GM23338 (cell line): Measurements from ENCODE around the gene HS6ST2. TPM values are rescaled to one million over a fixed set of nuclear protein-coding genes. Genes with fewer than 3 reads are reported as not detected.

Source experiments
- ATAC-seq: fragments of 200-7000 bp; cut with Tn5 transposase; 3 replicates; pipeline ENCODE4 v1.9.1; 2020
- DNase-seq: peaks from one replicate; pipeline ENCODE4 v3.0.0-alpha.2; 2015; ENCODE audit warnings: low spot score
- H2AFZ ChIP-seq: fragments of 200-600 bp; sonication (generic); 2 replicates; pipeline ENCODE4 v1.8.0; 2016; ENCODE audit warnings: antibody characterized with exemption, mild to moderate bottlenecking, moderate library complexity
- H3F3A ChIP-seq: fragments of 200-600 bp; sonication (generic); replicated peaks from 2 replicates; pipeline ENCODE4 v1.8.0; 2017; ENCODE audit warnings: antibody characterized with exemption, mixed run types, low read depth
- H3K27ac ChIP-seq: fragments of 200-600 bp; sonication (generic); 2 replicates; pipeline ENCODE4 v1.6.1; 2016; ENCODE audit warnings: low read depth
- H3K27me3 ChIP-seq: fragments of 200-600 bp; sonication (generic); 2 replicates; pipeline ENCODE4 v1.8.0; 2016; ENCODE audit warnings: mild to moderate bottlenecking, mixed run types, moderate library complexity; ENCODE audit not compliant: insufficient read depth
- H3K36me3 ChIP-seq: fragments of 200-600 bp; sonication (generic); 2 replicates; pipeline ENCODE4 v1.8.0; 2016; ENCODE audit warnings: mild to moderate bottlenecking; ENCODE audit not compliant: insufficient read depth
- H3K4me1 ChIP-seq: fragments of 200-600 bp; sonication (generic); 2 replicates; pipeline ENCODE4 v1.8.0; 2016; ENCODE audit warnings: mild to moderate bottlenecking, moderate library complexity; ENCODE audit not compliant: insufficient read depth
- H3K4me2 ChIP-seq: fragments of 200-600 bp; sonication (generic); 2 replicates; pipeline ENCODE4 v1.7.1; 2017; ENCODE audit warnings: mixed run types
- H3K4me3 ChIP-seq: fragments of 200-600 bp; sonication (generic); 2 replicates; pipeline ENCODE4 v1.6.1; 2016; ENCODE audit warnings: mixed run types
- H3K79me2 ChIP-seq: fragments of 200-600 bp; sonication (generic); replicated peaks from 2 replicates; pipeline ENCODE4 v1.8.0; 2017; ENCODE audit warnings: mild to moderate bottlenecking; ENCODE audit not compliant: insufficient read depth
- H3K9me2 ChIP-seq: fragments of 200-600 bp; sonication (generic); 2 replicates; pipeline ENCODE4 v1.8.0; 2017; ENCODE audit not compliant: insufficient read depth
- H4K20me1 ChIP-seq: fragments of 200-600 bp; sonication (generic); replicated peaks from 2 replicates; pipeline ENCODE4 v1.8.0; 2017; ENCODE audit warnings: mild to moderate bottlenecking; ENCODE audit not compliant: insufficient read depth
- H3K27ac Mint-ChIP-seq: 2 replicates; pipeline ENCODE4 v1.8.0; 2020; ENCODE audit warnings: inconsistent platforms, mild to moderate bottlenecking, moderate library complexity, mixed read lengths
- H3K27me3 Mint-ChIP-seq: 3 replicates; pipeline ENCODE4 v1.8.0; 2022; ENCODE audit warnings: low read depth, mild to moderate bottlenecking, moderate library complexity, mixed read lengths, inconsistent platforms; ENCODE audit not compliant: insufficient read depth, poor library complexity
- H3K36me3 Mint-ChIP-seq: 3 replicates; pipeline ENCODE4 v1.8.0; 2021; ENCODE audit warnings: low read depth, mild to moderate bottlenecking, inconsistent platforms, moderate library complexity, mixed read lengths
- H3K4me1 Mint-ChIP-seq: 3 replicates; pipeline ENCODE4 v1.8.0; 2020; ENCODE audit warnings: mild to moderate bottlenecking, inconsistent platforms, mixed read lengths
- H3K4me3 Mint-ChIP-seq: 3 replicates; pipeline ENCODE4 v1.8.0; 2021; ENCODE audit warnings: moderate library complexity, mild to moderate bottlenecking, inconsistent platforms, mixed read lengths
- H3K9me3 Mint-ChIP-seq: 3 replicates; pipeline ENCODE4 v1.8.0; 2020; ENCODE audit warnings: moderate library complexity, mild to moderate bottlenecking, inconsistent platforms, mixed read lengths
- CREB1 ChIP-seq: fragments of 250-450 bp; sonication (Bioruptor Pico); IDR thresholded peaks from 2 replicates; pipeline ENCODE4 v1.5.0; 2020; ENCODE audit warnings: low read depth, mild to moderate bottlenecking, moderate library complexity
- EZH2 ChIP-seq: fragments of 200-600 bp; sonication (generic); IDR thresholded peaks from one replicate; pipeline ENCODE4 v1.8.0; 2017; ENCODE audit warnings: antibody characterized with exemption, mild to moderate bottlenecking, low read depth; ENCODE audit not compliant: unreplicated experiment
- EZH2phosphoT487 ChIP-seq: fragments of 200-600 bp; sonication (generic); IDR thresholded peaks from one replicate; pipeline ENCODE4 v1.8.1; 2018; ENCODE audit warnings: antibody characterized with exemption; ENCODE audit not compliant: unreplicated experiment
- JUNB ChIP-seq: IDR thresholded peaks from one replicate; pipeline ENCODE4 v1.6.1; 2016; ENCODE audit warnings: antibody characterized with exemption; ENCODE audit not compliant: unreplicated experiment
- NANOG ChIP-seq: IDR thresholded peaks from 2 replicates; pipeline ENCODE4 v1.6.1; 2016; ENCODE audit warnings: antibody characterized with exemption, borderline replicate concordance
- POLR2AphosphoS5 ChIP-seq: IDR thresholded peaks from 2 replicates; pipeline ENCODE4 v1.6.1; 2016; ENCODE audit warnings: antibody characterized with exemption, low read depth
- STAT1 ChIP-seq: IDR thresholded peaks from one replicate; pipeline ENCODE4 v1.6.1; 2016; ENCODE audit warnings: antibody characterized with exemption; ENCODE audit not compliant: unreplicated experiment
- ZNF114 ChIP-seq: fragments of 250-450 bp; sonication (Bioruptor Pico); IDR thresholded peaks from 2 replicates; pipeline ENCODE4 v1.5.0; 2020; ENCODE audit warnings: mild to moderate bottlenecking, moderate library complexity
- ZNF331 ChIP-seq: fragments of 250-450 bp; sonication (Bioruptor Pico); IDR thresholded peaks from 2 replicates; pipeline ENCODE4 v1.5.0; 2020; ENCODE audit warnings: low read depth, mild to moderate bottlenecking, moderate library complexity
- polyA plus RNA-seq: library from polyadenylated mRNA; unstranded; fragments of >200 nt; fragmentation: Nextera tagmentation; extraction: Ambion mirVana; gene quantifications from 2 replicates; pipeline ENCODE4 v1.2.1, GENCODE V29; 2016
- total RNA-seq: library from RNA; depleted of rRNA; stranded (reverse); fragments of >200 nt; shearing (Covaris generic); gene quantifications from 2 replicates; pipeline ENCODE4 v1.2.3, GENCODE V29; 2014
- TF ChIP-seq, protein P1 (sequence below), 2 experiments: fragments of 200-600 bp in 1 of 2; sonication (generic) in 1 of 2; conservative IDR thresholded peaks; 2 replicates each; pipeline versions ENCODE4 v1.5.1 to v1.6.1; 2016 to 2017; ENCODE audit warnings: antibody characterized with exemption in 2 of 2, low read depth in 2 of 2, mild to moderate bottlenecking in 2 of 2, moderate library complexity in 1 of 2
- TF ChIP-seq, protein P2 (sequence below): IDR thresholded peaks from one replicate; pipeline ENCODE4 v1.6.1; 2018; ENCODE audit warnings: antibody characterized with exemption; ENCODE audit not compliant: unreplicated experiment
- TF ChIP-seq, protein P3 (sequence below): fragments of 250-450 bp; sonication (Bioruptor Pico); IDR thresholded peaks from 2 replicates; pipeline ENCODE4 v1.5.0; 2020; ENCODE audit warnings: mild to moderate bottlenecking, moderate library complexity
- TF ChIP-seq, protein P4 (sequence below): IDR thresholded peaks from 2 replicates; pipeline ENCODE4 v1.6.1; 2016; ENCODE audit warnings: antibody characterized with exemption

HS6ST2 gene
- total and polyA plus RNA-seq, 2 experiments from 2014 or later: 0.82 to 4.8 TPM

DNA sequence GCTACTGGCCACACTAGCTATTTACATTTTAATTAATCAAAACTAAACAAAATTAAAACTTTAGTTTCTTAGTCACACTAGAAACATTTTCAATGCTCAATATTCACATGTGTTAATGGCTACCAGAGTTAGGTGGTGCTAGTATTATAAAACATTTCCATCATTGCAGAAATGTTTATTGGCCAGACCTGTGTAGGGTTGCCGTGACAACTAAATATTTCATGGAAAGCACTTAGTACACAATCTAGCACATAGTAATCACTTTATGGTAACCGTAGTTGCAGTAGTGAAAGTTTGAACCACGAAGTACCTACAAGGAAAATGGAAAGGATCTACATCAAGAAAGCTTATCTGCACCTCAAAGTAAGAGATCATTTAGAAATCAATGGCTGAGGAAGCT is 95.9 kb downstream of the HS6ST2 start:
- Mint-ChIP-seq H3K4me3 (no peak overlapping the region), H3K36me3 (peaks cover 11% of the 10 kb centered on the region; the same call in 2 of the 3 replicates), H3K4me1 (no peaks in the 10 kb centered on the region), H3K27me3 (no peaks in the 10 kb centered on the region), H3K27ac (no peak overlapping the region), H3K9me3 (peaks cover 11% of the 10 kb centered on the region)
- no peaks in the 10 kb centered on the region for H3F3A ChIP-seq
- no peaks in the 10 kb centered on the region for H3K27me3 ChIP-seq
- H3K36me3 ChIP-seq: no peaks in the 10 kb centered on the region
- no peaks in the 10 kb centered on the region for H3K9me2 ChIP-seq
- no peak overlapping the region for H2AFZ ChIP-seq
- H3K4me1 ChIP-seq: no peaks in the 10 kb centered on the region
- H3K4me2 ChIP-seq: no peak overlapping the region
- DNase-seq: no peak
- H3K4me3 ChIP-seq: no peak overlapping the region
- TF ChIP-seq, protein P1, sequence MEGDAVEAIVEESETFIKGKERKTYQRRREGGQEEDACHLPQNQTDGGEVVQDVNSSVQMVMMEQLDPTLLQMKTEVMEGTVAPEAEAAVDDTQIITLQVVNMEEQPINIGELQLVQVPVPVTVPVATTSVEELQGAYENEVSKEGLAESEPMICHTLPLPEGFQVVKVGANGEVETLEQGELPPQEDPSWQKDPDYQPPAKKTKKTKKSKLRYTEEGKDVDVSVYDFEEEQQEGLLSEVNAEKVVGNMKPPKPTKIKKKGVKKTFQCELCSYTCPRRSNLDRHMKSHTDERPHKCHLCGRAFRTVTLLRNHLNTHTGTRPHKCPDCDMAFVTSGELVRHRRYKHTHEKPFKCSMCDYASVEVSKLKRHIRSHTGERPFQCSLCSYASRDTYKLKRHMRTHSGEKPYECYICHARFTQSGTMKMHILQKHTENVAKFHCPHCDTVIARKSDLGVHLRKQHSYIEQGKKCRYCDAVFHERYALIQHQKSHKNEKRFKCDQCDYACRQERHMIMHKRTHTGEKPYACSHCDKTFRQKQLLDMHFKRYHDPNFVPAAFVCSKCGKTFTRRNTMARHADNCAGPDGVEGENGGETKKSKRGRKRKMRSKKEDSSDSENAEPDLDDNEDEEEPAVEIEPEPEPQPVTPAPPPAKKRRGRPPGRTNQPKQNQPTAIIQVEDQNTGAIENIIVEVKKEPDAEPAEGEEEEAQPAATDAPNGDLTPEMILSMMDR (conservative IDR thresholded peaks at IDR 0.05; ENCODE audit: low read depth in 2 of 2): no peak
- TF ChIP-seq POLR2AphosphoS5: no peak
- no peak for TF ChIP-seq STAT1
- no peak for TF ChIP-seq JUNB
- no peak for TF ChIP-seq ZNF331 (CRISPR knock-in tag)
- no peak for TF ChIP-seq EZH2phosphoT487
- TF ChIP-seq EZH2: no peak
- TF ChIP-seq, protein P2, sequence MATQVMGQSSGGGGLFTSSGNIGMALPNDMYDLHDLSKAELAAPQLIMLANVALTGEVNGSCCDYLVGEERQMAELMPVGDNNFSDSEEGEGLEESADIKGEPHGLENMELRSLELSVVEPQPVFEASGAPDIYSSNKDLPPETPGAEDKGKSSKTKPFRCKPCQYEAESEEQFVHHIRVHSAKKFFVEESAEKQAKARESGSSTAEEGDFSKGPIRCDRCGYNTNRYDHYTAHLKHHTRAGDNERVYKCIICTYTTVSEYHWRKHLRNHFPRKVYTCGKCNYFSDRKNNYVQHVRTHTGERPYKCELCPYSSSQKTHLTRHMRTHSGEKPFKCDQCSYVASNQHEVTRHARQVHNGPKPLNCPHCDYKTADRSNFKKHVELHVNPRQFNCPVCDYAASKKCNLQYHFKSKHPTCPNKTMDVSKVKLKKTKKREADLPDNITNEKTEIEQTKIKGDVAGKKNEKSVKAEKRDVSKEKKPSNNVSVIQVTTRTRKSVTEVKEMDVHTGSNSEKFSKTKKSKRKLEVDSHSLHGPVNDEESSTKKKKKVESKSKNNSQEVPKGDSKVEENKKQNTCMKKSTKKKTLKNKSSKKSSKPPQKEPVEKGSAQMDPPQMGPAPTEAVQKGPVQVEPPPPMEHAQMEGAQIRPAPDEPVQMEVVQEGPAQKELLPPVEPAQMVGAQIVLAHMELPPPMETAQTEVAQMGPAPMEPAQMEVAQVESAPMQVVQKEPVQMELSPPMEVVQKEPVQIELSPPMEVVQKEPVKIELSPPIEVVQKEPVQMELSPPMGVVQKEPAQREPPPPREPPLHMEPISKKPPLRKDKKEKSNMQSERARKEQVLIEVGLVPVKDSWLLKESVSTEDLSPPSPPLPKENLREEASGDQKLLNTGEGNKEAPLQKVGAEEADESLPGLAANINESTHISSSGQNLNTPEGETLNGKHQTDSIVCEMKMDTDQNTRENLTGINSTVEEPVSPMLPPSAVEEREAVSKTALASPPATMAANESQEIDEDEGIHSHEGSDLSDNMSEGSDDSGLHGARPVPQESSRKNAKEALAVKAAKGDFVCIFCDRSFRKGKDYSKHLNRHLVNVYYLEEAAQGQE: no peak
- TF ChIP-seq, protein P3, sequence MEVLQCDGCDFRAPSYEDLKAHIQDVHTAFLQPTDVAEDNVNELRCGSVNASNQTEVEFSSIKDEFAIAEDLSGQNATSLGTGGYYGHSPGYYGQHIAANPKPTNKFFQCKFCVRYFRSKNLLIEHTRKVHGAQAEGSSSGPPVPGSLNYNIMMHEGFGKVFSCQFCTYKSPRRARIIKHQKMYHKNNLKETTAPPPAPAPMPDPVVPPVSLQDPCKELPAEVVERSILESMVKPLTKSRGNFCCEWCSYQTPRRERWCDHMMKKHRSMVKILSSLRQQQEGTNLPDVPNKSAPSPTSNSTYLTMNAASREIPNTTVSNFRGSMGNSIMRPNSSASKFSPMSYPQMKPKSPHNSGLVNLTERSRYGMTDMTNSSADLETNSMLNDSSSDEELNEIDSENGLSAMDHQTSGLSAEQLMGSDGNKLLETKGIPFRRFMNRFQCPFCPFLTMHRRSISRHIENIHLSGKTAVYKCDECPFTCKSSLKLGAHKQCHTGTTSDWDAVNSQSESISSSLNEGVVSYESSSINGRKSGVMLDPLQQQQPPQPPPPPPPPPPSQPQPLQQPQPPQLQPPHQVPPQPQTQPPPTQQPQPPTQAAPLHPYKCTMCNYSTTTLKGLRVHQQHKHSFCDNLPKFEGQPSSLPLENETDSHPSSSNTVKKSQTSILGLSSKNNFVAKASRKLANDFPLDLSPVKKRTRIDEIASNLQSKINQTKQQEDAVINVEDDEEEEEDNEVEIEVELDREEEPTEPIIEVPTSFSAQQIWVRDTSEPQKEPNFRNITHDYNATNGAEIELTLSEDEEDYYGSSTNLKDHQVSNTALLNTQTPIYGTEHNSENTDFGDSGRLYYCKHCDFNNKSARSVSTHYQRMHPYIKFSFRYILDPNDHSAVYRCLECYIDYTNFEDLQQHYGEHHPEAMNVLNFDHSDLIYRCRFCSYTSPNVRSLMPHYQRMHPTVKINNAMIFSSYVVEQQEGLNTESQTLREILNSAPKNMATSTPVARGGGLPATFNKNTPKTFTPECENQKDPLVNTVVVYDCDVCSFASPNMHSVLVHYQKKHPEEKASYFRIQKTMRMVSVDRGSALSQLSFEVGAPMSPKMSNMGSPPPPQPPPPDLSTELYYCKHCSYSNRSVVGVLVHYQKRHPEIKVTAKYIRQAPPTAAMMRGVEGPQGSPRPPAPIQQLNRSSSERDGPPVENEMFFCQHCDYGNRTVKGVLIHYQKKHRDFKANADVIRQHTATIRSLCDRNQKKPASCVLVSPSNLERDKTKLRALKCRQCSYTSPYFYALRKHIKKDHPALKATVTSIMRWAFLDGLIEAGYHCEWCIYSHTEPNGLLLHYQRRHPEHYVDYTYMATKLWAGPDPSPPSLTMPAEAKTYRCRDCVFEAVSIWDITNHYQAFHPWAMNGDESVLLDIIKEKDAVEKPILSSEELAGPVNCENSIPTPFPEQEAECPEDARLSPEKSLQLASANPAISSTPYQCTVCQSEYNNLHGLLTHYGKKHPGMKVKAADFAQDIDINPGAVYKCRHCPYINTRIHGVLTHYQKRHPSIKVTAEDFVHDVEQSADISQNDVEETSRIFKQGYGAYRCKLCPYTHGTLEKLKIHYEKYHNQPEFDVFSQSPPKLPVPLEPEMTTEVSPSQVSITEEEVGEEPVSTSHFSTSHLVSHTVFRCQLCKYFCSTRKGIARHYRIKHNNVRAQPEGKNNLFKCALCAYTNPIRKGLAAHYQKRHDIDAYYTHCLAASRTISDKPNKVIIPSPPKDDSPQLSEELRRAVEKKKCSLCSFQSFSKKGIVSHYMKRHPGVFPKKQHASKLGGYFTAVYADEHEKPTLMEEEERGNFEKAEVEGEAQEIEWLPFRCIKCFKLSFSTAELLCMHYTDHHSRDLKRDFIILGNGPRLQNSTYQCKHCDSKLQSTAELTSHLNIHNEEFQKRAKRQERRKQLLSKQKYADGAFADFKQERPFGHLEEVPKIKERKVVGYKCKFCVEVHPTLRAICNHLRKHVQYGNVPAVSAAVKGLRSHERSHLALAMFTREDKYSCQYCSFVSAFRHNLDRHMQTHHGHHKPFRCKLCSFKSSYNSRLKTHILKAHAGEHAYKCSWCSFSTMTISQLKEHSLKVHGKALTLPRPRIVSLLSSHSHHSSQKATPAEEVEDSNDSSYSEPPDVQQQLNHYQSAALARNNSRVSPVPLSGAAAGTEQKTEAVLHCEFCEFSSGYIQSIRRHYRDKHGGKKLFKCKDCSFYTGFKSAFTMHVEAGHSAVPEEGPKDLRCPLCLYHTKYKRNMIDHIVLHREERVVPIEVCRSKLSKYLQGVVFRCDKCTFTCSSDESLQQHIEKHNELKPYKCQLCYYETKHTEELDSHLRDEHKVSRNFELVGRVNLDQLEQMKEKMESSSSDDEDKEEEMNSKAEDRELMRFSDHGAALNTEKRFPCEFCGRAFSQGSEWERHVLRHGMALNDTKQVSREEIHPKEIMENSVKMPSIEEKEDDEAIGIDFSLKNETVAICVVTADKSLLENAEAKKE (CRISPR knock-in tag): no peak
- TF ChIP-seq, protein P4, sequence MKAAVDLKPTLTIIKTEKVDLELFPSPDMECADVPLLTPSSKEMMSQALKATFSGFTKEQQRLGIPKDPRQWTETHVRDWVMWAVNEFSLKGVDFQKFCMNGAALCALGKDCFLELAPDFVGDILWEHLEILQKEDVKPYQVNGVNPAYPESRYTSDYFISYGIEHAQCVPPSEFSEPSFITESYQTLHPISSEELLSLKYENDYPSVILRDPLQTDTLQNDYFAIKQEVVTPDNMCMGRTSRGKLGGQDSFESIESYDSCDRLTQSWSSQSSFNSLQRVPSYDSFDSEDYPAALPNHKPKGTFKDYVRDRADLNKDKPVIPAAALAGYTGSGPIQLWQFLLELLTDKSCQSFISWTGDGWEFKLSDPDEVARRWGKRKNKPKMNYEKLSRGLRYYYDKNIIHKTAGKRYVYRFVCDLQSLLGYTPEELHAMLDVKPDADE: no peak
- TF ChIP-seq CREB1 (CRISPR knock-in tag): no peak
- TF ChIP-seq NANOG: no peak
- TF ChIP-seq ZNF114 (CRISPR knock-in tag): no peak
- H4K20me1 ChIP-seq: no peaks in the 10 kb centered on the region
- no peaks in the 10 kb centered on the region for H3K79me2 ChIP-seq
- H3K27ac ChIP-seq: no peak overlapping the region
- ATAC-seq: no peak
